Cortex of kidney (tissue), 1 donor: ENCODE data around the gene INO80.

ENCODE experiments used
- DNase-seq: peaks from one replicate; lab custom pipeline; 2025; lab: John Stamatoyannopoulos, UW

The INO80 gene

GRCh38 chr15:40929660-40930429, 186.2 kb downstream of the INO80 start:
- no peak for DNase-seq
